Adrenal gland (tissue), 12 donors: ENCODE data around the gene FJX1. TPM values are rescaled to one million over a fixed set of nuclear protein-coding genes. Genes with fewer than 3 reads are reported as not detected.

Experiments
- DNase-seq, 7 donors: peaks; one replicate each; pipeline ENCODE4 v3.0.0-alpha.2; 2019 to 2020
- H3K27ac ChIP-seq, 5 donors: fragments of 200-600 bp; sonication (generic) in 4 of 5; 1 replicate in 3 of 5; 2 replicates in 2 of 5; pipeline versions ENCODE4 v1.5.1 to v1.8.0; 2016 to 2020; ENCODE audit warnings: mild to moderate bottlenecking in 1 of 5
- H3K27me3 ChIP-seq: fragments of 200-600 bp; 2 replicates; pipeline ENCODE4 v1.8.0; 2021
- H3K36me3 ChIP-seq, 2 donors: fragments of 200-600 bp; replicated peaks in 1 of 2; 1 replicate in 1 of 2; 2 replicates in 1 of 2; pipeline versions ENCODE4 v1.5.1 to v1.8.0; 2018 to 2022
- H3K4me1 ChIP-seq, 2 donors: fragments of 200-600 bp; replicated peaks in 1 of 2; 1 replicate in 1 of 2; 2 replicates in 1 of 2; pipeline versions ENCODE4 v1.5.1 to v1.8.0; 2018 to 2021
- H3K4me3 ChIP-seq, 4 donors: fragments of 200-600 bp; sonication (generic) in 3 of 4; one replicate each; pipeline ENCODE4 v1.5.1; 2016 to 2018
- H3K9me3 ChIP-seq, 3 donors: fragments of 200-600 bp; sonication (generic) in 1 of 3; replicated peaks in 1 of 3; 1 replicate in 2 of 3; 2 replicates in 1 of 3; pipeline versions ENCODE4 v1.5.1 to v1.8.0; 2016 to 2021
- POLR2A ChIP-seq, 2 donors: fragments of 450-650 bp; IDR thresholded peaks; one replicate each; pipeline ENCODE4 v1.6.1; 2017; ENCODE audit warnings: antibody characterized with exemption in 2 of 2, mild to moderate bottlenecking in 2 of 2, moderate library complexity in 1 of 2
- WGBS, 4 donors: extraction: QIAGEN DNeasy Blood & Tissue Kit in 2 of 4; methylation state at CpG; one replicate each; pipeline versions ENCODE4 v1.1.5 to v1.1.7; 2013 to 2017; 5-methylcytosine and 5-hydroxymethylcytosine counted together
- intact Hi-C, 2 donors: fragments of 100-400 bp; cut with DNase I; formaldehyde crosslinking; loops; one replicate each; pipeline versions ENCODE4 v1.14.1 to v1.15.0; 2022 to 2023
- polyA plus RNA-seq, 3 donors: library from polyadenylated mRNA; stranded (reverse); fragments of 200-250 nt in 2 of 3; fragments of 350-450 nt in 1 of 3; fragmentation: Illumina TruSeq in 1 of 3; extraction: RNeasy Lipid Tissue Mini Kit (QIAGEN cat#74804) in 1 of 3; gene quantifications; one replicate each; pipeline ENCODE4 v1.2.3, GENCODE V29; 2013 to 2014
- total RNA-seq, 9 donors: library from RNA; depleted of rRNA in 4 of 9; stranded (reverse); fragments of >200 nt in 4 of 9; fragments of 120-200 nt in 1 of 9; fragmentation: NEBNext Ultra II Directional in 1 of 9; extraction: Animal tissue kit (Norgen Biotek cat#: 25700) in 1 of 9; gene quantifications; one replicate each; pipeline versions ENCODE4 v1.1.0 to v1.2.4, GENCODE V29; 2013 to 2023
- TF ChIP-seq, protein P1 (sequence below), 6 experiments: fragments of 450-650 bp in 4 of 6; fragments of 200-600 bp in 2 of 6; sonication (generic) in 1 of 6; IDR thresholded peaks; 1 replicate in 5 of 6; 2 replicates in 1 of 6; pipeline versions ENCODE4 v1.5.1 to v1.8.0; 2016 to 2021; ENCODE audit warnings: antibody characterized with exemption in 6 of 6, mild to moderate bottlenecking in 2 of 6, moderate library complexity in 1 of 6
- donor health status: healthy with polysubstance abuse.
- donor health status: Bipolar disorder and iron deficiency.
- donor health status: DM: yes; HTN: yes; CAD: no.
- donor health status: DM: no; HTN: no; CAD: no.
- donor health status: DM: no; HTN: no; CAD: no.
- donor health status: DM: yes; HTN: yes; CAD: no.

FJX1 gene
- total and polyA plus RNA-seq, 12 donors, result 1.1 to 37.1 (median 9.1) TPM

DNA sequence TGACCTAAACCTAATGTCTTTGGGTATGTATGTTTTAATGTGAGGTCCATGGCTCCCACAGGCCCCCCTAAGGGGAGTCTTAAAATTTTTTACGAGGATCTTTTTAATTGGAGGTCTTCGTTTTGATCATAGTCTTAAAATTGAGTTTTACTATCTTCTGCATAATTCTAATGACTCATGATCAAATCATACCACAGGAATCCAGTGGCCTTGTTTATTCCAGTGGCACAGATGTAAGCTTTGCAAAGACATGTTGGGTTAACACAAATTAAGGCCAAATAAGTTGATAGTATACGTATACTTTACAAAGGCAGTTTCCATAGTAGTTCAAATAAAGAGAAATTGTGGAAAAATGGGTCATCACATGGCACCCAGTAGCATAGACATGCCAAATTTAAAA lies 33.9 kb upstream of the FJX1 start:
- no peaks in the 10 kb centered on the region for H3K9me3 ChIP-seq
- H3K4me1 ChIP-seq, result peaks cover 13 to 46% of the 10 kb centered on the region in 2 donors
- intact Hi-C loops, result no loop called here
- no peak for DNase-seq
- no peak overlapping the region for H3K4me3 ChIP-seq
- H3K27ac ChIP-seq, result no peak overlapping the region
- H3K36me3 ChIP-seq, result no peaks in the 10 kb centered on the region
- no peaks in the 10 kb centered on the region for H3K27me3 ChIP-seq
- TF ChIP-seq, protein P1, sequence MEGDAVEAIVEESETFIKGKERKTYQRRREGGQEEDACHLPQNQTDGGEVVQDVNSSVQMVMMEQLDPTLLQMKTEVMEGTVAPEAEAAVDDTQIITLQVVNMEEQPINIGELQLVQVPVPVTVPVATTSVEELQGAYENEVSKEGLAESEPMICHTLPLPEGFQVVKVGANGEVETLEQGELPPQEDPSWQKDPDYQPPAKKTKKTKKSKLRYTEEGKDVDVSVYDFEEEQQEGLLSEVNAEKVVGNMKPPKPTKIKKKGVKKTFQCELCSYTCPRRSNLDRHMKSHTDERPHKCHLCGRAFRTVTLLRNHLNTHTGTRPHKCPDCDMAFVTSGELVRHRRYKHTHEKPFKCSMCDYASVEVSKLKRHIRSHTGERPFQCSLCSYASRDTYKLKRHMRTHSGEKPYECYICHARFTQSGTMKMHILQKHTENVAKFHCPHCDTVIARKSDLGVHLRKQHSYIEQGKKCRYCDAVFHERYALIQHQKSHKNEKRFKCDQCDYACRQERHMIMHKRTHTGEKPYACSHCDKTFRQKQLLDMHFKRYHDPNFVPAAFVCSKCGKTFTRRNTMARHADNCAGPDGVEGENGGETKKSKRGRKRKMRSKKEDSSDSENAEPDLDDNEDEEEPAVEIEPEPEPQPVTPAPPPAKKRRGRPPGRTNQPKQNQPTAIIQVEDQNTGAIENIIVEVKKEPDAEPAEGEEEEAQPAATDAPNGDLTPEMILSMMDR (IDR thresholded peaks at IDR 0.05), result no peak
- 49 to 60% (median 56%) methylated on average over 3 of the region's 3 CpGs for WGBS, 4 donors

DNA sequence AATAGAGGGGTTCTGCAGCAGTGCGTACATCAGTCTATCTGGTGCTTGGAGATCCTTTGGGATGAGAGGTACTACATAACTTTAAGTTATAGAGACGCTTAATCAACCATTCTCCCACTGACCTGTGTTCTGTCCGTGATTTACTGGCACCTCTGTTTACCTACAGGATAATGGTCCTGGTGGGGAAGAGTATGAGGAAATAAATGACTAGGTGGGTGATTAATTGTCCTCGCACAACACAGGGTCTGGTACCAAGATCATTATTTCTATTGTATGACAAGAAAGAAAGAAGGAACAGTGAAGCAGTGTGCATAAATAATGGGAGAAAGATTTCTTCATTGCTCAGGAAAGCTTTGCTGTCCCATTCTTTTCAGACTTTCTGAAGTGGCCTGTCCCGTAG lies 32.8 kb upstream of the FJX1 start:
- Histone ChIP-seq H3K27ac (no peak overlapping the region), H3K4me1 (peaks cover 13 to 38% of the 10 kb centered on the region in 2 donors), H3K4me3 (no peak overlapping the region), H3K27me3 (no peaks in the 10 kb centered on the region), H3K9me3 (no peaks in the 10 kb centered on the region), H3K36me3 (no peaks in the 10 kb centered on the region)
- TF ChIP-seq, protein P1 (IDR thresholded peaks at IDR 0.05), result no peak
- no peak for TF ChIP-seq POLR2A (IDR thresholded peaks at IDR 0.05)
- whole genome bisulfite sequencing, 4 donors, result 80 to 90% (median 86%) methylated on average over 5 of the region's 5 CpGs
- intact Hi-C loops, result no loop called here
- no peak for DNase-seq

DNA sequence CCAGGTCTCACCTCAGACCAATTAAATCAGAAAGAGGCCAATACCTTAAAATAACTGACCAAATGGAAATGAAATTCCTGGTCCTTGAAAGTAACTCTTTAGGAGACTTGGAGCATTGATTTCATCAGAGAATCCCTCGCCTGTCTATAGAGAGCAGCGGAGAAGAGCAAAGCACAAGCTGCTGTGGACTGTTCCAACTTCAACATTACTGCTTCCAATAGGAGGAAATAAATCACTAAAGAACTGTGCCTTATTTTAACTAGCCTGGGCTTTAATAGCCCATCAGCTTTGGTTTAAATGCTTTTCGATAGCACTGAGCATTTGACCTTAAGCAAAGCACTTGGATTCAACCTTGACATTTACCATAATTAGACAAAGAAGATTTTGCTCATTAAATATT lies 32.0 kb upstream of the FJX1 start:
- intact Hi-C loops, result no loop called here
- 24 to 43% (median 33%) methylated on average over 3 of the region's 3 CpGs for WGBS, 4 donors
- Histone ChIP-seq H3K4me3 (no peak overlapping the region), H3K27ac (peak overlapping the region in 1 of 5 donors; percentile 63), H3K36me3 (no peaks in the 10 kb centered on the region), H3K4me1 (peaks cover 13 to 38% of the 10 kb centered on the region in 2 donors), H3K27me3 (no peaks in the 10 kb centered on the region), H3K9me3 (no peaks in the 10 kb centered on the region)
- TF ChIP-seq, protein P1 (IDR thresholded peaks at IDR 0.05), result no peak
- no peak for TF ChIP-seq POLR2A (IDR thresholded peaks at IDR 0.05)
- no peak for DNase-seq

DNA sequence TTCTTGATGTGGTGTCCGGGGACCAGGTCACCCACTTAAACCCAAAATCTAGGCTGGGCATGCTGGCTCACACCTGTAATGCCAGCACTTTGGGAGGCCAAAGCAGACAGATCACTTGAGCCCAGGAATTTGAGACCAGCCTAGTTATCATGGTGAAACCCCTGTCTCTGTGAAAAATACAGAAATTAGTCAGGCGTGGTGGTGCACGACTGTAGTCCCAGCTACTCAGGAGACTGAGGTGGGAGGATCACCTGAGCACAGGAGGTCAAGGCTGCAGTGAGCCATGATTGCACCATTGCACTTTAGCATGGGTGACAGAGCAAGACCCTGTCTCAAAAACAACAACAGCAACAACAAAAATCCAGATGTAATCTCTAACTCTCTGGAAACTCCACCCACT lies 30.3 kb upstream of the FJX1 start:
- no peaks in the 10 kb centered on the region for H3K9me3 ChIP-seq
- intact Hi-C loops, result no loop called here
- 90 to 95% (median 95%) methylated on average over 3 of the region's 3 CpGs for WGBS, 4 donors
- no peaks in the 10 kb centered on the region for H3K27me3 ChIP-seq
- H3K27ac ChIP-seq, result no peak overlapping the region
- H3K36me3 ChIP-seq, result no peaks in the 10 kb centered on the region
- H3K4me1 ChIP-seq, result peaks cover 13 to 38% of the 10 kb centered on the region in 2 donors
- DNase-seq, result no peak
- no peak for TF ChIP-seq POLR2A (IDR thresholded peaks at IDR 0.05)
- TF ChIP-seq, protein P1 (IDR thresholded peaks at IDR 0.05), result no peak
- H3K4me3 ChIP-seq, result no peak overlapping the region
